ENCODE results near the gene CHST5.

DNA sequence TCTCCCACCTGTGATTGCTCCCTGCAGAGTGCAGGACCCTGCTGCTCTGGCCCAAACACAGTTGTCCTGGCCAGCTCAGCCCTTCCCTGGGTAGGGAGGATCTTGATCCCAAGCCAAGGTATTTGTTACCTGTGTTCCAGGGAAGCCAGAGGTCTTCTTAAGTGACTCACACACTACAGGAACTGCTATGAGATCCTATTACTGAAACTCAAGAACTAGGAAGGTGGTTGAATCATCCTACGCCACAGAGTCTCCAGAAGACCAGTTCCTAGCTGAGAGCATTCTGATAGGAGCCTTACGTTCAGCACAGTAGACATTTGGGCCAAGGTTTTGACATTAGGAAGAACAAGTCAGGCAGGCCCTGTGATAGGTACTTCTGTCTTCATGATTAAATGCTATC, 52.7 kb downstream of the CHST5 start:
- TF ChIP-seq RAD21 (conservative IDR thresholded peaks at IDR 0.05) (no peak), POLR2AphosphoS5 (IDR thresholded peaks at IDR 0.05) (no peak)
- TF ChIP-seq, protein P1, sequence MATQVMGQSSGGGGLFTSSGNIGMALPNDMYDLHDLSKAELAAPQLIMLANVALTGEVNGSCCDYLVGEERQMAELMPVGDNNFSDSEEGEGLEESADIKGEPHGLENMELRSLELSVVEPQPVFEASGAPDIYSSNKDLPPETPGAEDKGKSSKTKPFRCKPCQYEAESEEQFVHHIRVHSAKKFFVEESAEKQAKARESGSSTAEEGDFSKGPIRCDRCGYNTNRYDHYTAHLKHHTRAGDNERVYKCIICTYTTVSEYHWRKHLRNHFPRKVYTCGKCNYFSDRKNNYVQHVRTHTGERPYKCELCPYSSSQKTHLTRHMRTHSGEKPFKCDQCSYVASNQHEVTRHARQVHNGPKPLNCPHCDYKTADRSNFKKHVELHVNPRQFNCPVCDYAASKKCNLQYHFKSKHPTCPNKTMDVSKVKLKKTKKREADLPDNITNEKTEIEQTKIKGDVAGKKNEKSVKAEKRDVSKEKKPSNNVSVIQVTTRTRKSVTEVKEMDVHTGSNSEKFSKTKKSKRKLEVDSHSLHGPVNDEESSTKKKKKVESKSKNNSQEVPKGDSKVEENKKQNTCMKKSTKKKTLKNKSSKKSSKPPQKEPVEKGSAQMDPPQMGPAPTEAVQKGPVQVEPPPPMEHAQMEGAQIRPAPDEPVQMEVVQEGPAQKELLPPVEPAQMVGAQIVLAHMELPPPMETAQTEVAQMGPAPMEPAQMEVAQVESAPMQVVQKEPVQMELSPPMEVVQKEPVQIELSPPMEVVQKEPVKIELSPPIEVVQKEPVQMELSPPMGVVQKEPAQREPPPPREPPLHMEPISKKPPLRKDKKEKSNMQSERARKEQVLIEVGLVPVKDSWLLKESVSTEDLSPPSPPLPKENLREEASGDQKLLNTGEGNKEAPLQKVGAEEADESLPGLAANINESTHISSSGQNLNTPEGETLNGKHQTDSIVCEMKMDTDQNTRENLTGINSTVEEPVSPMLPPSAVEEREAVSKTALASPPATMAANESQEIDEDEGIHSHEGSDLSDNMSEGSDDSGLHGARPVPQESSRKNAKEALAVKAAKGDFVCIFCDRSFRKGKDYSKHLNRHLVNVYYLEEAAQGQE (IDR thresholded peaks at IDR 0.05; ENCODE audit: borderline replicate concordance), result no peak
- TF ChIP-seq, protein P2, sequence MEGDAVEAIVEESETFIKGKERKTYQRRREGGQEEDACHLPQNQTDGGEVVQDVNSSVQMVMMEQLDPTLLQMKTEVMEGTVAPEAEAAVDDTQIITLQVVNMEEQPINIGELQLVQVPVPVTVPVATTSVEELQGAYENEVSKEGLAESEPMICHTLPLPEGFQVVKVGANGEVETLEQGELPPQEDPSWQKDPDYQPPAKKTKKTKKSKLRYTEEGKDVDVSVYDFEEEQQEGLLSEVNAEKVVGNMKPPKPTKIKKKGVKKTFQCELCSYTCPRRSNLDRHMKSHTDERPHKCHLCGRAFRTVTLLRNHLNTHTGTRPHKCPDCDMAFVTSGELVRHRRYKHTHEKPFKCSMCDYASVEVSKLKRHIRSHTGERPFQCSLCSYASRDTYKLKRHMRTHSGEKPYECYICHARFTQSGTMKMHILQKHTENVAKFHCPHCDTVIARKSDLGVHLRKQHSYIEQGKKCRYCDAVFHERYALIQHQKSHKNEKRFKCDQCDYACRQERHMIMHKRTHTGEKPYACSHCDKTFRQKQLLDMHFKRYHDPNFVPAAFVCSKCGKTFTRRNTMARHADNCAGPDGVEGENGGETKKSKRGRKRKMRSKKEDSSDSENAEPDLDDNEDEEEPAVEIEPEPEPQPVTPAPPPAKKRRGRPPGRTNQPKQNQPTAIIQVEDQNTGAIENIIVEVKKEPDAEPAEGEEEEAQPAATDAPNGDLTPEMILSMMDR (IDR thresholded peaks at IDR 0.05; ENCODE audit: poor library complexity, severe bottlenecking), result no peak

Data from neural cell (in vitro differentiated cells).